Neural cell (in vitro differentiated cells): ENCODE data around the gene AP5B1. TPM values are rescaled to one million over a fixed set of nuclear protein-coding genes. Genes with fewer than 3 reads are reported as not detected.

ENCODE experiments used
- H2AFZ ChIP-seq: fragments of 200-600, 300-800 bp; sonication (generic), shearing (Covaris generic); 2 replicates; pipeline ENCODE4 v1.6.0; 2014; ENCODE audit warnings: low read depth, mild to moderate bottlenecking, antibody characterized with exemption, low read length, moderate library complexity
- H3F3A ChIP-seq: fragments of 200-600 bp; shearing (Covaris generic); 2 replicates; pipeline ENCODE4 v1.6.1; 2016; ENCODE audit warnings: mild to moderate bottlenecking, moderate library complexity, mixed read lengths, antibody characterized with exemption, low read length; ENCODE audit not compliant: insufficient read depth, poor library complexity, severe bottlenecking
- H3K27ac ChIP-seq: fragments of 200-600, 300-800 bp; sonication (generic), shearing (Covaris generic); 2 replicates; pipeline ENCODE4 v1.5.1; 2014; ENCODE audit warnings: mild to moderate bottlenecking, low read length, moderate library complexity
- H3K27me3 ChIP-seq: fragments of 300-800, 200-600 bp; sonication (generic), shearing (Covaris generic); 2 replicates; pipeline ENCODE4 v1.6.0; 2014; ENCODE audit warnings: mild to moderate bottlenecking, low read depth, low read length, moderate library complexity; ENCODE audit not compliant: insufficient read depth
- H3K36me3 ChIP-seq: fragments of 300-800, 200-600 bp; sonication (generic), shearing (Covaris generic); 2 replicates; pipeline ENCODE4 v1.5.1; 2014; ENCODE audit warnings: mild to moderate bottlenecking, antibody characterized with exemption, low read length, moderate library complexity; ENCODE audit not compliant: insufficient read depth
- H3K4me2 ChIP-seq: fragments of 300-800, 200-600 bp; sonication (generic), shearing (Covaris generic); 2 replicates; pipeline ENCODE4 v1.6.0; 2014; ENCODE audit warnings: mild to moderate bottlenecking, low read length
- H3K4me3 ChIP-seq: fragments of 300-800, 200-600 bp; sonication (generic), shearing (Covaris generic); 2 replicates; pipeline ENCODE4 v1.5.1; 2014; ENCODE audit warnings: mild to moderate bottlenecking, low read length, moderate library complexity
- H3K79me2 ChIP-seq: fragments of 200-600 bp; shearing (Covaris generic); replicated peaks from 2 replicates; pipeline ENCODE4 v1.6.0; 2014; ENCODE audit warnings: mild to moderate bottlenecking, low read length, moderate library complexity; ENCODE audit not compliant: insufficient read depth
- H3K9ac ChIP-seq: fragments of 300-800, 200-600 bp; sonication (generic), shearing (Covaris generic); 2 replicates; pipeline ENCODE4 v1.6.1; 2016; ENCODE audit warnings: mild to moderate bottlenecking, low read length, mixed read lengths
- H3K9me2 ChIP-seq: fragments of 200-600 bp; shearing (Covaris generic); 2 replicates; pipeline ENCODE4 v1.6.1; 2016; ENCODE audit warnings: mild to moderate bottlenecking, low read length, mixed read lengths; ENCODE audit not compliant: insufficient read depth
- H3K9me3 ChIP-seq: fragments of 200-600, 300-800 bp; sonication (generic), shearing (Covaris generic); 2 replicates; pipeline ENCODE4 v1.6.1; 2016; ENCODE audit warnings: mild to moderate bottlenecking, mixed run types, low read length, moderate library complexity, mixed read lengths
- H4K20me1 ChIP-seq: fragments of 200-600 bp; shearing (Covaris generic); 2 replicates; pipeline ENCODE4 v1.6.1; 2016; ENCODE audit warnings: mild to moderate bottlenecking, mixed run types; ENCODE audit not compliant: insufficient read depth
- EP300 ChIP-seq: fragments of 450-650 bp; conservative IDR thresholded peaks from 2 replicates; pipeline ENCODE4 v1.6.1; 2014; ENCODE audit warnings: antibody characterized with exemption, mild to moderate bottlenecking, moderate library complexity; ENCODE audit not compliant: poor library complexity, severe bottlenecking
- EZH2 ChIP-seq: fragments of 200-600, 300-800 bp; shearing (Covaris generic), sonication (generic); IDR thresholded peaks from 2 replicates; pipeline ENCODE4 v1.6.1; 2014; ENCODE audit warnings: antibody characterized with exemption, low read length, borderline replicate concordance, mild to moderate bottlenecking; ENCODE audit not compliant: insufficient read depth, poor library complexity, severe bottlenecking
- MXI1 ChIP-seq: fragments of 450-650 bp; conservative IDR thresholded peaks from 2 replicates; pipeline ENCODE4 v1.6.1; 2014; ENCODE audit warnings: antibody characterized with exemption, mild to moderate bottlenecking; ENCODE audit not compliant: poor library complexity, severe bottlenecking
- POLR2AphosphoS5 ChIP-seq: IDR thresholded peaks from 2 replicates; pipeline ENCODE4 v1.6.1; 2012
- RAD21 ChIP-seq: fragments of 450-650 bp; conservative IDR thresholded peaks from 2 replicates; pipeline ENCODE4 v1.6.1; 2014; ENCODE audit warnings: antibody characterized with exemption, mild to moderate bottlenecking, moderate library complexity
- SMC3 ChIP-seq: fragments of 450-650 bp; conservative IDR thresholded peaks from 2 replicates; pipeline ENCODE4 v1.6.1; 2014; ENCODE audit warnings: antibody characterized with exemption, mild to moderate bottlenecking, moderate library complexity; ENCODE audit not compliant: poor library complexity
- TAF1 ChIP-seq: IDR thresholded peaks from 2 replicates; pipeline ENCODE4 v1.6.1; 2012; ENCODE audit warnings: low read depth
- polyA plus RNA-seq: library from polyadenylated mRNA; depleted of rRNA; stranded (reverse); fragments of >200 nt; gene quantifications from 2 replicates; pipeline ENCODE4 v1.2.3, GENCODE V29; 2014
- TF ChIP-seq, protein P1 (sequence below): fragments of 450-650 bp; IDR thresholded peaks from 2 replicates; pipeline ENCODE4 v1.5.1; 2014; ENCODE audit warnings: antibody characterized with exemption, mild to moderate bottlenecking, moderate library complexity; ENCODE audit not compliant: poor library complexity, severe bottlenecking
- TF ChIP-seq, protein P2 (sequence below): IDR thresholded peaks from 2 replicates; pipeline ENCODE4 v1.6.1; 2012; ENCODE audit warnings: borderline replicate concordance

The AP5B1 gene
- polyA plus RNA-seq, 1 donor from 2014 or later, result 0.52 TPM

DNA sequence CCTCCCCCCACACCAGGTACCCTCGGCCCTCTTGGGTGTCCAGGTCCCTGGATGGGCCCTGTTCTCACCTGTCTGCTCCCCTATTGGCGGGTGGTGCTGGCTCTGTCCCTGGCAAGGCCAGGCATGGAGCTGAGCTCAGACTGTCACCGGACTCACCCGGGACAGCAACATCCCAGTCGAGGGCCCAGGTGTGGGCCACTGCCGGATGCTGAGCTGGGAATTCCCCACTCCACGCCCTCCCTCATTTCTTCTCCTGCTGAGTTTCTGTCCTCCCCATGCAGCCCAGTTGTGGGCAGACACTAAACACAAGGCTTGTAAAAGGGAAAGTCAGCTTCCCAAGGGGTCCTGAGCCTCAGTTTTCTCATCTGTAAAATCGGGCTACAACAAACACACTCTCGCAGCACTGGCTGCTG lies 2.0 kb upstream of the AP5B1 start:
- Histone ChIP-seq H3K27ac (no peak overlapping the region), H3K27me3 (peaks cover 58% of the 10 kb centered on the region), H3K4me2 (no peak overlapping the region), H4K20me1 (no peaks in the 10 kb centered on the region), H3K79me2 (no peaks in the 10 kb centered on the region), H3K36me3 (no peaks in the 10 kb centered on the region), H3F3A (no peaks in the 10 kb centered on the region), H3K4me3 (no peak overlapping the region), H2AFZ (no peak overlapping the region), H3K9ac (no peak overlapping the region), H3K9me2 (no peaks in the 10 kb centered on the region), H3K9me3 (no peaks in the 10 kb centered on the region)
- TF ChIP-seq EZH2, result no peak
- no peak for TF ChIP-seq POLR2AphosphoS5
- no peak for TF ChIP-seq RAD21
- TF ChIP-seq SMC3, result no peak
- TF ChIP-seq, protein P1, sequence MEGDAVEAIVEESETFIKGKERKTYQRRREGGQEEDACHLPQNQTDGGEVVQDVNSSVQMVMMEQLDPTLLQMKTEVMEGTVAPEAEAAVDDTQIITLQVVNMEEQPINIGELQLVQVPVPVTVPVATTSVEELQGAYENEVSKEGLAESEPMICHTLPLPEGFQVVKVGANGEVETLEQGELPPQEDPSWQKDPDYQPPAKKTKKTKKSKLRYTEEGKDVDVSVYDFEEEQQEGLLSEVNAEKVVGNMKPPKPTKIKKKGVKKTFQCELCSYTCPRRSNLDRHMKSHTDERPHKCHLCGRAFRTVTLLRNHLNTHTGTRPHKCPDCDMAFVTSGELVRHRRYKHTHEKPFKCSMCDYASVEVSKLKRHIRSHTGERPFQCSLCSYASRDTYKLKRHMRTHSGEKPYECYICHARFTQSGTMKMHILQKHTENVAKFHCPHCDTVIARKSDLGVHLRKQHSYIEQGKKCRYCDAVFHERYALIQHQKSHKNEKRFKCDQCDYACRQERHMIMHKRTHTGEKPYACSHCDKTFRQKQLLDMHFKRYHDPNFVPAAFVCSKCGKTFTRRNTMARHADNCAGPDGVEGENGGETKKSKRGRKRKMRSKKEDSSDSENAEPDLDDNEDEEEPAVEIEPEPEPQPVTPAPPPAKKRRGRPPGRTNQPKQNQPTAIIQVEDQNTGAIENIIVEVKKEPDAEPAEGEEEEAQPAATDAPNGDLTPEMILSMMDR, result no peak
- no peak for TF ChIP-seq MXI1
- TF ChIP-seq, protein P2, sequence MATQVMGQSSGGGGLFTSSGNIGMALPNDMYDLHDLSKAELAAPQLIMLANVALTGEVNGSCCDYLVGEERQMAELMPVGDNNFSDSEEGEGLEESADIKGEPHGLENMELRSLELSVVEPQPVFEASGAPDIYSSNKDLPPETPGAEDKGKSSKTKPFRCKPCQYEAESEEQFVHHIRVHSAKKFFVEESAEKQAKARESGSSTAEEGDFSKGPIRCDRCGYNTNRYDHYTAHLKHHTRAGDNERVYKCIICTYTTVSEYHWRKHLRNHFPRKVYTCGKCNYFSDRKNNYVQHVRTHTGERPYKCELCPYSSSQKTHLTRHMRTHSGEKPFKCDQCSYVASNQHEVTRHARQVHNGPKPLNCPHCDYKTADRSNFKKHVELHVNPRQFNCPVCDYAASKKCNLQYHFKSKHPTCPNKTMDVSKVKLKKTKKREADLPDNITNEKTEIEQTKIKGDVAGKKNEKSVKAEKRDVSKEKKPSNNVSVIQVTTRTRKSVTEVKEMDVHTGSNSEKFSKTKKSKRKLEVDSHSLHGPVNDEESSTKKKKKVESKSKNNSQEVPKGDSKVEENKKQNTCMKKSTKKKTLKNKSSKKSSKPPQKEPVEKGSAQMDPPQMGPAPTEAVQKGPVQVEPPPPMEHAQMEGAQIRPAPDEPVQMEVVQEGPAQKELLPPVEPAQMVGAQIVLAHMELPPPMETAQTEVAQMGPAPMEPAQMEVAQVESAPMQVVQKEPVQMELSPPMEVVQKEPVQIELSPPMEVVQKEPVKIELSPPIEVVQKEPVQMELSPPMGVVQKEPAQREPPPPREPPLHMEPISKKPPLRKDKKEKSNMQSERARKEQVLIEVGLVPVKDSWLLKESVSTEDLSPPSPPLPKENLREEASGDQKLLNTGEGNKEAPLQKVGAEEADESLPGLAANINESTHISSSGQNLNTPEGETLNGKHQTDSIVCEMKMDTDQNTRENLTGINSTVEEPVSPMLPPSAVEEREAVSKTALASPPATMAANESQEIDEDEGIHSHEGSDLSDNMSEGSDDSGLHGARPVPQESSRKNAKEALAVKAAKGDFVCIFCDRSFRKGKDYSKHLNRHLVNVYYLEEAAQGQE, result no peak
- TF ChIP-seq TAF1, result no peak
- no peak for TF ChIP-seq EP300

DNA sequence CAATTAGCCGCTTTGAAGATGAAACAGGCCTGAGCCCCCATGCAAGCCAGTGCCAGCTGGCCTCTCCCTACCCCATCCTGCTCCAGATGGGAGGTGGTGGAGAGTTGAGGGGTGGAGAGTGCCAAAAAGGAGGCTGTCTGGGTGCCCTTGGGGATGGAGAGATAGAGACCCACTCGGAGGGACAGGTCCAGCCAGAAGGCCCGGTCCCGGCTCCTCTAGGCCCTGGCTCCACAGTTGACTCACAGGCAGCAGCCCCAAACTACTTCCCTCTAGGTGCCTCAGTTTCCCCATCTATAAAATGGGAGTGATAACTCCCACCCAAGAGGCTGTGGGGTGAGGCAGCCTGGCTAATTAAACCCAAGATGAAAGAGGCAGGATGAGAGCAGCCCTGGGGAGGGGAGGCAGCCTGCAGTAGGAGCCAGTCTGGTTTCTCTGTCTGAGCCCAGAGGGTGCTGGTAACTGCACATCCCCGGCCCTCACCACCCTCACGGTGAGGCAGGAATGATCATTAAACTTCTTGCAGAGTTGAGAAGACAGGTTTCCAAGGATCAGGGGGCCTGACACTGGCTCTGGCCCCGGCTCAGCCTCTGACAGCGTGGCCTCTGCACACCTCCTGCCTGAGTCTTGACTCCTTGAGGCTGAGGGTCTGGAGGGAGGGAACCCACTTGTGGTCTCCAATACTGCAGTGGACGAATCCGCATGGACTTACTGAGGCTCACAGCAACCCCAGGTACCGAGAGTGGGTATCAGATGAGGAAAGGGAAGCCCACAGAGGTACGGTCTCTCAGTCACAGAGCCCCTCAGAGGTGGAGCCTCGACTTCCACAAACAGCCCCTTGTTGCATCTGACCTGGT lies 1.4 kb upstream of the AP5B1 start:
- Histone ChIP-seq H3K9ac (no peak overlapping the region), H3K27me3 (peaks cover 53% of the 10 kb centered on the region), H4K20me1 (no peaks in the 10 kb centered on the region), H3K79me2 (no peaks in the 10 kb centered on the region), H2AFZ (no peak overlapping the region), H3K9me2 (no peaks in the 10 kb centered on the region), H3K4me3 (no peak overlapping the region), H3F3A (no peaks in the 10 kb centered on the region), H3K4me2 (no peak overlapping the region), H3K9me3 (no peaks in the 10 kb centered on the region), H3K27ac (no peak overlapping the region), H3K36me3 (no peaks in the 10 kb centered on the region)
- TF ChIP-seq EP300, result no peak
- TF ChIP-seq, protein P2, result no peak
- no peak for TF ChIP-seq TAF1
